ENCODE data around the gene TMEM86A. TPM values are rescaled to one million over a fixed set of nuclear protein-coding genes. Genes with fewer than 3 reads are reported as not detected.

TMEM86A gene
- total RNA-seq, 1 donor from 2014 or later, result 7.4 TPM

- H3K4me3 Mint-ChIP-seq, result no peak overlapping the region
- DNase-seq (ENCODE audit: low spot score in 2 of 2, unreplicated experiment in 2 of 2), result no peak
- H3K27me3 Mint-ChIP-seq (ENCODE audit: low read depth), result peaks cover 11% of the 10 kb centered on the region
- H3K36me3 Mint-ChIP-seq, result no peaks in the 10 kb centered on the region
- no peaks in the 10 kb centered on the region for H3K9me3 Mint-ChIP-seq
- no peak for TF ChIP-seq CTCF (IDR thresholded peaks at IDR 0.05; ENCODE audit: unreplicated experiment)
- H3K27ac Mint-ChIP-seq, result no peak overlapping the region
- peaks cover 19% of the 10 kb centered on the region for H3K4me1 Mint-ChIP-seq
Observed at GRCh38 chr11:18723991-18724390, 25.4 kb downstream of the TMEM86A start.

DNA sequence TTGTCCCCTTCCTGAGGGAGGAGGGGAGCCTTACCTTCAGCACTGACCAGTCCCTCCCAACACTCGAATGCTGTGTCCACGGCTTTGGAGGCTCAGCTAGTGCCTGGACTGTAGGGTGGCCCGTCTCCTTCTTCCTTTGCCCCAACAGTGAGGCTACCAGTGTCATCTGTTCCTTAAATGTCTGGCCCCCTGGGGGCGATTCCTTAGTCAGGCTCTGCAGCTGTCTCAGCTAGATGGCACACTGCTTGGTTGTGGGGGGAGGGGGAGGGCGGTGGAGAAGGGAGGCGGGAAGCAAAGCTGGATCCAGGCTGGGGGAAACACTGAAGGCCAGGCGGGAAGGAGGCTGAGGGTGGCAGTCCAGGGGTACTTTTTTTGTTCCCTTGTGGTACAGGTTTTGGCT is 27.5 kb downstream of the TMEM86A start, which contains the start of gene IGSF22:
Gene IGSF22, minus strand, starts transcription at position 149 of the 400 bp plus-strand sequence. CDS start 1,952 bp downstream, outside the sequence.
- Mint-ChIP-seq H3K36me3 (no peaks in the 10 kb centered on the region), H3K27ac (no peak within 1 kb of the TSS), H3K4me1 (peaks cover 13% of the 10 kb centered on the region), H3K9me3 (no peaks in the 10 kb centered on the region), H3K4me3 (no peak within 1 kb of the TSS), H3K27me3 (ENCODE audit: low read depth) (peaks cover 4% of the 10 kb centered on the region)
- DNase-seq (ENCODE audit: low spot score in 2 of 2, unreplicated experiment in 2 of 2), result no peak
- TF ChIP-seq CTCF (IDR thresholded peaks at IDR 0.05; ENCODE audit: unreplicated experiment), result no peak

DNA sequence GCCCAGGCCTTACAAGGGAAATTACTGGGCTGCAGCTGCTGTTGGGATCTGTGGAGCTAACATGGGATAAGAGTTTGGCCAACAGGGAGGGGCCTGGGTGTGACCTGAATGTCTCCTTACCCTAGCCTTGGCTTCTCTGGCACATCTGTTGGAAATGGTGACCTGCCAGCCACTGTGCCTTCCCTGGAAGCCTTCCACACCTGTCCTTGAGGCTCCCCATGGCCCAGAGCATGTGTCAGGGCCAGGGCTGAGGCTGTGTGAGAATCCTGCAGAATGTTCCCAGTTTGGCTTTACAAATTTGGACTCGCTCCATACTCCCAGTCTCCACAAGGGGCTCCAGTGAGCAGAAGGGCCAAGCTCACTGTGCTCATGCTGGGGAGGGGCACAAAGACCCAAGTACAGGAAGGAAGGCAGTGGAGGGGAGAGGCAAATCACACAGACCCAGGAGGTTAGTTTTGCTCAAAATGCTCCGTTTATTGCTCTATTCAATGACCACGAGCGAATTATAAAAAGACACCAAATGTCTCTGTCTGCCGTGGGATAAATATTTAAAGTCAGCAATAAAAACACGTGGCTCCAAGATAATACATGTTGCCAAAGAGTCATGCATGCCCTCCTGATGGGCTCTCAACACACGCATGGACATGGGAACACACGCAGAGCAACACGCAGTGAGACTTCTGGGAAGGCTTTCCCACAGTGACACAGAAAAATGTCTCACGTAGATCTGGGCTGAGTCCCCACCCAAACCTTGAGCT is 29.1 kb downstream of the TMEM86A start:
- H3K4me3 Mint-ChIP-seq, result no peak overlapping the region
- peaks cover 4% of the 10 kb centered on the region for H3K27me3 Mint-ChIP-seq (ENCODE audit: low read depth)
- H3K4me1 Mint-ChIP-seq, result no peaks in the 10 kb centered on the region
- H3K36me3 Mint-ChIP-seq, result no peaks in the 10 kb centered on the region
- no peak overlapping the region for H3K27ac Mint-ChIP-seq
- peak; percentile 69 for TF ChIP-seq CTCF (IDR thresholded peaks at IDR 0.05; ENCODE audit: unreplicated experiment)
- H3K9me3 Mint-ChIP-seq, result no peaks in the 10 kb centered on the region
- DNase-seq (ENCODE audit: low spot score in 2 of 2, unreplicated experiment in 2 of 2), result peak in 1 of 2 experiments; percentile 61

DNA sequence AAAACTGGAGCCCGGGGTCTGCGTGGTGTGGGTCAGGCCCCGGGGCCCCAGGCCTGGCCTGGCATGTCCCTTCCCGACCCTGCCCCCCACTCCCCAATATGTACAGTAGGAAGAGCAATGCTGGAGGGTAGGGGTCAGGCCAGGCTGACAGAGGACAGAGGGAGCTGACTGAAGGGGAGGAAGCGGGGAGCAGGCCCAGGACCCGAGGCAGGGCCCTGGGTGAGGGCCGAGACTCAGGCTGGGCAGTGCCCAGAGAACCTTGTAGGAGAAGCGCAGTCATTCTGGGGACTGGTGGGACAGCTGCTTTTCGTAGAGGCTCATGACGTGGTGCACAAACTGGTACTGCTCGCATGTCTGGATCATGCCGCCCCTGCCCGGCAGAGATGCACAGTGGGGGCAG is 30.1 kb downstream of the TMEM86A start:
- Mint-ChIP-seq H3K9me3 (no peaks in the 10 kb centered on the region), H3K4me3 (no peak overlapping the region), H3K27me3 (ENCODE audit: low read depth) (peaks cover 4% of the 10 kb centered on the region), H3K36me3 (no peaks in the 10 kb centered on the region), H3K27ac (no peak overlapping the region), H3K4me1 (no peaks in the 10 kb centered on the region)
- TF ChIP-seq CTCF (IDR thresholded peaks at IDR 0.05; ENCODE audit: unreplicated experiment), result no peak
- no peak for DNase-seq (ENCODE audit: low spot score in 2 of 2, unreplicated experiment in 2 of 2)

- Mint-ChIP-seq H3K27me3 (ENCODE audit: low read depth) (peaks cover 2% of the 10 kb centered on the region), H3K4me1 (no peaks in the 10 kb centered on the region), H3K4me3 (no peak overlapping the region), H3K9me3 (no peaks in the 10 kb centered on the region), H3K27ac (no peak overlapping the region), H3K36me3 (no peaks in the 10 kb centered on the region)
- no peak for DNase-seq (ENCODE audit: low spot score in 2 of 2, unreplicated experiment in 2 of 2)
- no peak for TF ChIP-seq CTCF (IDR thresholded peaks at IDR 0.05; ENCODE audit: unreplicated experiment)
Observed at GRCh38 chr11:18729426-18729825, 30.8 kb downstream of the TMEM86A start.

All from mesothelial cell of epicardium (in vitro differentiated cells).